ENCODE data around the gene CST1.
"Not testable (repeated sequence)": the region's sequence is repeated elsewhere in the genome, so short reads cannot be mapped to it uniquely, and the experiment has no call there.

CST1 gene

DNA sequence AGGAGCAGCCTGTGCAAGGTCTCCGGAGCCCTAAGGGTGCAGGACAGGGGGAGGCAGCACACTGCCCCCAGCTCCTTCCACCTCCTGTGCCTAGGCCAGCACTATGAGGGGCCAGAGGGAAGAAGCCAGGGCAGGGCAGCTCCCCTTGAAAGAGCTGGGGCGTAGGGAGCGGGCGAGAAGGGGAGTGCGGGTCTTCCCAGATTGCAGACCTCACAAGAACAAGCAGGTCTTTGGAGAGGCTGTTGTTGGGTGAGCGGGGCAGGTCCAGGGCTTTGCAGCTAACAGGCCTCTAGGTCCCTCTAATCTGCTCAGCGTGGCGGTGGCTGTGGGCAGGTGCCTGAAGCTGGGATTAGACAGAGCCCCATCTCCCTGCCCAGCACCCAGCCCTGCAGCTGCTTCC, 22.4 kb upstream of the CST1 start:
- Histone ChIP-seq H3K18ac (ENCODE audit: low read length) (no peak overlapping the region), H3K79me2 (ENCODE audit: control insufficient read depth, insufficient read depth, low read length) (no peaks in the 10 kb centered on the region)

DNA sequence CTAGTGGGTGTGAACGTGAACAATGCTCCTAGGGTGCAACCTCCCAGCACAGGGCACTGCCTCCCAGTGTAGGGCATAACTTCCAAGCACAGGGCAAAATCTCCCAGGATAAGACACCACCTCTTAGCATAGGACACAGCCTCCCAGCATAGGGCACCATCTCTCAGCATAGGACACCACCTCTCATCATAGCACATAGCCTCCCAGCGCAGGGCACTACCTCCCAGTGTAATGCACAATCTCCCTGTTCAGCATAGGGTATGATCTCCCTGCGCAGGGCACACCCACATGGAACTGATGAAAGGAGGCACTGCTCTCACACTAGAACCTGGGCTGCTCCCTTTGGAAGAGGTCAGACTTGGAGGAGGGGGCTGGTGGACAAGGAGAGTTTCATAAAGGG, 21.3 kb upstream of the CST1 start:
- DNase-seq, result no peak

More for the DNA sequence above, 22.4 kb upstream of the CST1 start:
- Histone ChIP-seq H2BK5ac (ENCODE audit: low read length) (no peak overlapping the region), H4K5ac (ENCODE audit: low read length) (no peak overlapping the region), H3K9ac (ENCODE audit: low read length) (no peak overlapping the region), H4K8ac (ENCODE audit: low read depth, low read length) (no peak overlapping the region), H3K27ac (ENCODE audit: low read depth, low read length) (no peak overlapping the region), H3K23ac (ENCODE audit: low read length) (no peak overlapping the region), H3K56ac (ENCODE audit: low read length) (no peak overlapping the region), H2AK5ac (ENCODE audit: low read length) (no peak overlapping the region), H2BK120ac (ENCODE audit: low read depth, low read length) (no peak overlapping the region), H3K27me3 (ENCODE audit: insufficient read depth, low read length, poor library complexity) (no peaks in the 10 kb centered on the region), H3K79me1 (ENCODE audit: low read length) (no peaks in the 10 kb centered on the region), H3K4me2 (ENCODE audit: low read length) (no peak overlapping the region), H3K4ac (ENCODE audit: low read depth, low read length) (no peak overlapping the region), H3K4me1 (ENCODE audit: control insufficient read depth, low read depth, low read length) (no peaks in the 10 kb centered on the region), H2BK15ac (replicated peaks; ENCODE audit: low read depth) (no peak overlapping the region), H3K4me3 (ENCODE audit: low read length) (no peak overlapping the region), H3K36me3 (ENCODE audit: control insufficient read depth, insufficient read depth, low read length) (no peaks in the 10 kb centered on the region)
- WGBS (ENCODE audit: extremely low coverage, insufficient coverage, low lambda C conversion rate), result no CpG with 5 or more reads among the region's 8 CpGs
- no peak for DNase-seq

DNA sequence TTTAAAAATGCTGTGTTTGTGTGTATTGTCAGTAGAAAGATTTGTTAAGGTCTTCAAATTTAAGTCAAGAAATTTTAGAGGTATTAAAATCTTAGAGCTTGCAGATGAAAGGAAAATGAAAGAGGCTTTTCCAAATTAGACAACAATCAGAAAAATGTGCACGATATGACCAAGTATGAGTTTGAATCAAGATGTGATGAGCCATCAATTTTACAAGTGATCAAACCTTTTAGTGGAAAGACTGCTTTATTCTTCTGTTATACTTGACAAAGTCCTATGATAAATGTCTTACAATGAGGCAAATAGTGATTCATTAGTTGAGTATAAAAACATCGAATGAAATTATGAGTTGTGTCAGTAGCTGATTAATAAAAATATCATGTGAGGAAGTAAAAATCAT, 19.6 kb upstream of the CST1 start:
- H2BK15ac ChIP-seq (replicated peaks; ENCODE audit: low read depth), result no peak overlapping the region
- no peak overlapping the region for H4K5ac ChIP-seq (ENCODE audit: low read length)
- H3K18ac ChIP-seq (ENCODE audit: low read length), result no peak overlapping the region
- no peak overlapping the region for H4K8ac ChIP-seq (ENCODE audit: low read depth, low read length)
- H2BK120ac ChIP-seq (ENCODE audit: low read depth, low read length), result no peak overlapping the region
- no peak for DNase-seq
- H2BK5ac ChIP-seq (ENCODE audit: low read length), result no peak overlapping the region
- no peak overlapping the region for H3K4me2 ChIP-seq (ENCODE audit: low read length)
- no peak overlapping the region for H3K9ac ChIP-seq (ENCODE audit: low read length)
- no peak overlapping the region for H2AK5ac ChIP-seq (ENCODE audit: low read length)
- no peaks in the 10 kb centered on the region for H3K27me3 ChIP-seq (ENCODE audit: insufficient read depth, low read length, poor library complexity)
- no peak overlapping the region for H3K23ac ChIP-seq (ENCODE audit: low read length)
- H3K4me1 ChIP-seq (ENCODE audit: control insufficient read depth, low read depth, low read length), result no peaks in the 10 kb centered on the region
- no peak overlapping the region for H3K4me3 ChIP-seq (ENCODE audit: low read length)
- no peak overlapping the region for H3K56ac ChIP-seq (ENCODE audit: low read length)
- no peak overlapping the region for H3K27ac ChIP-seq (ENCODE audit: low read depth, low read length)
- no peak overlapping the region for H3K4ac ChIP-seq (ENCODE audit: low read depth, low read length)
- H3K79me1 ChIP-seq (ENCODE audit: low read length), result no peaks in the 10 kb centered on the region
- H3K36me3 ChIP-seq (ENCODE audit: control insufficient read depth, insufficient read depth, low read length), result no peaks in the 10 kb centered on the region
- no peaks in the 10 kb centered on the region for H3K79me2 ChIP-seq (ENCODE audit: control insufficient read depth, insufficient read depth, low read length)
- WGBS (ENCODE audit: extremely low coverage, insufficient coverage, low lambda C conversion rate), result no CpG with 5 or more reads among the region's 2 CpGs

More for the DNA sequence above, 21.3 kb upstream of the CST1 start:
- H2BK15ac ChIP-seq (replicated peaks; ENCODE audit: low read depth), result no peak overlapping the region
- H3K36me3 ChIP-seq (ENCODE audit: control insufficient read depth, insufficient read depth, low read length), result no peaks in the 10 kb centered on the region
- no peak overlapping the region for H3K4ac ChIP-seq (ENCODE audit: low read depth, low read length)
- no peaks in the 10 kb centered on the region for H3K4me1 ChIP-seq (ENCODE audit: control insufficient read depth, low read depth, low read length)
- H4K8ac ChIP-seq (ENCODE audit: low read depth, low read length), result no peak overlapping the region
- H4K5ac ChIP-seq (ENCODE audit: low read length), result no peak overlapping the region
- H3K27me3 ChIP-seq (ENCODE audit: insufficient read depth, low read length, poor library complexity), result no peaks in the 10 kb centered on the region
- no peaks in the 10 kb centered on the region for H3K79me2 ChIP-seq (ENCODE audit: control insufficient read depth, insufficient read depth, low read length)
- no peak overlapping the region for H2BK5ac ChIP-seq (ENCODE audit: low read length)
- H3K9ac ChIP-seq (ENCODE audit: low read length), result no peak overlapping the region
- H3K27ac ChIP-seq (ENCODE audit: low read depth, low read length), result no peak overlapping the region
- no peak overlapping the region for H2BK120ac ChIP-seq (ENCODE audit: low read depth, low read length)
- no peak overlapping the region for H3K4me3 ChIP-seq (ENCODE audit: low read length)
- no peaks in the 10 kb centered on the region for H3K79me1 ChIP-seq (ENCODE audit: low read length)
- no peak overlapping the region for H2AK5ac ChIP-seq (ENCODE audit: low read length)
- no peak overlapping the region for H3K4me2 ChIP-seq (ENCODE audit: low read length)
- no CpG with 5 or more reads among the region's 3 CpGs for WGBS (ENCODE audit: extremely low coverage, insufficient coverage, low lambda C conversion rate)
- no peak overlapping the region for H3K18ac ChIP-seq (ENCODE audit: low read length)
- H3K56ac ChIP-seq (ENCODE audit: low read length), result no peak overlapping the region
- no peak overlapping the region for H3K23ac ChIP-seq (ENCODE audit: low read length)

DNA sequence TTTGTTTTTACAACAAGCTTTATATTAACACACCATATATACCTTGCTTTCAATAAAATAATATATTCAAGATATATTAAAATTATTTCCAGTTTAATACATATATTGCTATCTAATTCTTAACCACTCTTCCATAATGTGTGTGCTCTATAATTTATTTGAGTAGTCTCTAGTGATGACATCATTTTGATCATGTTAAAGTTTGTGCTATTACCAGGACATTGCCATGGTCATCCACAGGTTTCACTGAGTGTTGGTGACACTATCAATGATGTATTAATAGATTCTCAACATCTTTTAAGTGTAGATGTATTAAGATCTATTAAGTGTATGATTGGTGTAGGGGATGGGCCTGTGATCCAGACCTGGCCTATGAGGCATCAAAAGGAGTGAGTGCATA, 17.8 kb upstream of the CST1 start:
- H3K27ac ChIP-seq (ENCODE audit: low read depth, low read length); H3K4me1 ChIP-seq (ENCODE audit: control insufficient read depth, low read depth, low read length); H2BK5ac ChIP-seq (ENCODE audit: low read length); H3K4me3 ChIP-seq (ENCODE audit: low read length); H2BK120ac ChIP-seq (ENCODE audit: low read depth, low read length); DNase-seq; H3K23ac ChIP-seq (ENCODE audit: low read length); H3K79me2 ChIP-seq (ENCODE audit: control insufficient read depth, insufficient read depth, low read length); H4K8ac ChIP-seq (ENCODE audit: low read depth, low read length); H3K4ac ChIP-seq (ENCODE audit: low read depth, low read length); H3K9ac ChIP-seq (ENCODE audit: low read length); H3K36me3 ChIP-seq (ENCODE audit: control insufficient read depth, insufficient read depth, low read length); H2AK5ac ChIP-seq (ENCODE audit: low read length); H2BK15ac ChIP-seq (replicated peaks; ENCODE audit: low read depth); H3K4me2 ChIP-seq (ENCODE audit: low read length); H3K56ac ChIP-seq (ENCODE audit: low read length); H3K18ac ChIP-seq (ENCODE audit: low read length); H3K27me3 ChIP-seq (ENCODE audit: insufficient read depth, low read length, poor library complexity); H4K5ac ChIP-seq (ENCODE audit: low read length); H3K79me1 ChIP-seq (ENCODE audit: low read length): not testable (repeated sequence)

DNA sequence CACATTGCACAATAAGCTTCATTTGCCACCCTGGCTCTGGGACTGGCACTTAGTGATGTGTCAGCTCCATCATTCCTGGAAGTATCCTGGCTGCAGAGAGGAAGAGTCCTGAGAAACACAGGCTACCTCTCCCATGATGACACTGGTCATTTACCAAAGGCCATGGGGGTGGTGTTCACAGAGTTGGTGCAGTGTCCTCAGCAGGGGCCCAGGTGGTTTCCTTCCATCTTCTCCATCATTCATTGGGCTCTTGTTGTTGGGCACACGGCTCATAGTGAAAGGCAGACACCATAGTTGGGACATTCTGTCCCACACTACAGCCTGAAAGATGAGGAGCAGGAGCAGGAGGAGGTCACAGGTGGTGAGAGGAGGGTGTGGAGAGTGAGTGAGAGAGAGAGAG, 15.8 kb upstream of the CST1 start:
- Histone ChIP-seq H2BK120ac (ENCODE audit: low read depth, low read length) (peak overlapping the region; percentile 56), H3K56ac (ENCODE audit: low read length) (peak overlapping the region; percentile 65), H3K79me2 (ENCODE audit: control insufficient read depth, insufficient read depth, low read length) (no peaks in the 10 kb centered on the region), H3K23ac (ENCODE audit: low read length) (no peak overlapping the region), H2BK15ac (replicated peaks; ENCODE audit: low read depth) (no peak overlapping the region), H3K18ac (ENCODE audit: low read length) (no peak overlapping the region), H4K5ac (ENCODE audit: low read length) (no peak overlapping the region), H3K79me1 (ENCODE audit: low read length) (no peaks in the 10 kb centered on the region), H3K4me2 (ENCODE audit: low read length) (no peak overlapping the region), H3K9ac (ENCODE audit: low read length) (no peak overlapping the region), H3K27me3 (ENCODE audit: insufficient read depth, low read length, poor library complexity) (no peaks in the 10 kb centered on the region), H3K27ac (ENCODE audit: low read depth, low read length) (no peak overlapping the region), H2BK5ac (ENCODE audit: low read length) (peak overlapping the region; percentile 32), H3K4ac (ENCODE audit: low read depth, low read length) (no peak overlapping the region), H3K4me1 (ENCODE audit: control insufficient read depth, low read depth, low read length) (no peaks in the 10 kb centered on the region), H3K36me3 (ENCODE audit: control insufficient read depth, insufficient read depth, low read length) (no peaks in the 10 kb centered on the region), H2AK5ac (ENCODE audit: low read length) (no peak overlapping the region), H3K4me3 (ENCODE audit: low read length) (no peak overlapping the region), H4K8ac (ENCODE audit: low read depth, low read length) (no peak overlapping the region)
- WGBS (ENCODE audit: extremely low coverage, insufficient coverage, low lambda C conversion rate), result no CpG with 5 or more reads among the region's 1 CpG
- DNase-seq, result no peak

DNA sequence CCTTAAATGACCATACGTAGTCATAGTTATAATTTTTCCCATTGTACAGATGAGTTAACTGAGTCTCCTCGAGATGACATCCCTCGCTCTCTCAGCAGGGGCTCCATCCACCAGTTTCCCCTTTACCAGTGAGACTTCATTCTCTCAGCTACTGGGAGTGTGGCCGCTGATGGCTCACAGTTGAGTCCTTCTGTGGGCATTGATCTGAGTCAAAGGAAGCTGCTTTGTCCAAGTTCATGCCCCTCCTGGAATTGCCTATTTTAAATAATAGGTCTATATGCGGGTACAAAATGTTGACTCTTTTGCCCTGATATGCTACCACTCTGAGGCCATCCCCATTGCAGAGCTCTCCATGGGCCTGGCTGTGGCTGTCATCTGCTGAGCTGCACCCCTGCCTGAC, 14.8 kb upstream of the CST1 start:
- Histone ChIP-seq H2BK120ac (ENCODE audit: low read depth, low read length) (peak overlapping the region; percentile 82), H3K27ac (ENCODE audit: low read depth, low read length) (peak overlapping the region; percentile 22), H3K4me3 (ENCODE audit: low read length) (no peak overlapping the region), H3K79me2 (ENCODE audit: control insufficient read depth, insufficient read depth, low read length) (no peaks in the 10 kb centered on the region), H3K27me3 (ENCODE audit: insufficient read depth, low read length, poor library complexity) (no peaks in the 10 kb centered on the region), H3K18ac (ENCODE audit: low read length) (peak overlapping the region; percentile 83), H2AK5ac (ENCODE audit: low read length) (no peak overlapping the region), H3K23ac (ENCODE audit: low read length) (no peak overlapping the region), H3K4me1 (ENCODE audit: control insufficient read depth, low read depth, low read length) (no peaks in the 10 kb centered on the region), H3K4ac (ENCODE audit: low read depth, low read length) (peak overlapping the region; percentile 4), H2BK5ac (ENCODE audit: low read length) (peak overlapping the region; percentile 33), H3K36me3 (ENCODE audit: control insufficient read depth, insufficient read depth, low read length) (no peaks in the 10 kb centered on the region), H3K9ac (ENCODE audit: low read length) (no peak overlapping the region), H4K8ac (ENCODE audit: low read depth, low read length) (peak overlapping the region; percentile 90), H3K4me2 (ENCODE audit: low read length) (no peak overlapping the region), H3K56ac (ENCODE audit: low read length) (peak overlapping the region; percentile 25), H2BK15ac (replicated peaks; ENCODE audit: low read depth) (no peak overlapping the region), H3K79me1 (ENCODE audit: low read length) (no peaks in the 10 kb centered on the region), H4K5ac (ENCODE audit: low read length) (no peak overlapping the region)
- DNase-seq, result no peak
- no CpG with 5 or more reads among the region's 5 CpGs for WGBS (ENCODE audit: extremely low coverage, insufficient coverage, low lambda C conversion rate)
